KOPT-K1 (cell line): Measurements from ENCODE around the gene RASAL2.
"Not testable (repeated sequence)": the region's sequence is repeated elsewhere in the genome, so short reads cannot be mapped to it uniquely, and the experiment has no call there.

Experiments used
- H3K27ac ChIP-seq: fragments of 200-600 bp; sonication (generic); 2 replicates; pipeline ENCODE4 v1.5.1; 2016; ENCODE audit warnings: antibody characterized with exemption, mild to moderate bottlenecking, low read depth, low read length; ENCODE audit not compliant: poor library complexity, severe bottlenecking
- H3K36me3 ChIP-seq: fragments of 200-600 bp; sonication (generic); 2 replicates; pipeline ENCODE4 v1.5.1; 2017; ENCODE audit warnings: antibody characterized with exemption, mild to moderate bottlenecking, low read length, moderate library complexity; ENCODE audit not compliant: insufficient read depth
- H3K9me3 ChIP-seq: fragments of 200-600 bp; sonication (generic); 2 replicates; pipeline ENCODE4 v1.5.1; 2017; ENCODE audit warnings: antibody characterized with exemption, low read length, mild to moderate bottlenecking; ENCODE audit not compliant: insufficient read depth, poor library complexity, severe bottlenecking

RASAL2 gene

DNA sequence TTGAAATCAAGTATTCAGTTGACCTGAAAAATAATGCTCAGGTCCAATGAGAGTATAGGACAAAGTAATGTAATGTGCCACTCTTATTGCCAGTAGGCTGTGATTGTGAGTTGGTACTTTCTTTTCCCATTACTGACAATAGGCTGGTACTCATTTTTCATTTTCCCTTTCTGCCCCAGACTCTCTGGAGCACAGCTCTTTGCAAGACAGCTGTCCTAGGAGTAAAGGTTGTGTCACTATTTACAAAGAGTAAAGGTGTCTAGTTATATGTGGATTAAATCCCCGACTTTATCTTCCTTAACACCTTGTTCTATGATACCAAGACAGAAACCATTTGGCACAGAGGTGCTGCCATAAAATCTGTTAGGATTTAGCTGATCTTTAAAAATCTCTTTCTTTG lies 32.3 kb upstream of the RASAL2 start:
- no peak overlapping the region for H3K27ac ChIP-seq
- H3K36me3 ChIP-seq: no peaks in the 10 kb centered on the region
- H3K9me3 ChIP-seq: no peaks in the 10 kb centered on the region

DNA sequence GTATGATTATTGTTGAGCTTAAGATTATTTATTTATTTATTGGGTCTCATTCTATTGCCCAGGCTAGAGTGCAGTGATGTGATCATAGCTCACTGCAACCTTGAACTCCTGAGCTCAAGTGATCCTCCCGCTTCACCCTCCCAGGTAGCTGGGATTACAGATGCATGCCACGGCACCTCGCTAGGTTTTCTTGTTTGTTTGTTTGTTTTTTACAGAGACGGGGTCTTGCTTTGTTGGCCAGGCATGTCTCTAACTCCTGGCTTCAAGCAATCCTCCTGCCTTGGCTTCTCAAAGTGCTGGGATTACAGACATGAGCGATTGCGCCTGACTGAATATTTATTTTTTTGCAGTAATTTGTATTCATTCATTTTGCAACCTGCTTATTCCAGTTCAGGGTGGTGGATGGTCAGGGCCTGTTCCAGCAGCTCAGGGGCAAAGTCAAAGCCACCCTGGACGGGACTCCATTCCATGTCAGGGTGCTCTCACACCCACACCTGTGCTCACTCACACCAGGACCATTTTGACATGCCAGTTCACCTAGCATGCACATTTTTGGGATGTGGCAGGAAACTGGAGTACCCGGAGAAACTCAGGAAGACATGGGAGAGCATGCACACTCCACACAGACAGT lies 29.6 kb upstream of the RASAL2 start:
- Histone ChIP-seq H3K27ac (no peak overlapping the region), H3K9me3 (no peaks in the 10 kb centered on the region), H3K36me3 (no peaks in the 10 kb centered on the region)

DNA sequence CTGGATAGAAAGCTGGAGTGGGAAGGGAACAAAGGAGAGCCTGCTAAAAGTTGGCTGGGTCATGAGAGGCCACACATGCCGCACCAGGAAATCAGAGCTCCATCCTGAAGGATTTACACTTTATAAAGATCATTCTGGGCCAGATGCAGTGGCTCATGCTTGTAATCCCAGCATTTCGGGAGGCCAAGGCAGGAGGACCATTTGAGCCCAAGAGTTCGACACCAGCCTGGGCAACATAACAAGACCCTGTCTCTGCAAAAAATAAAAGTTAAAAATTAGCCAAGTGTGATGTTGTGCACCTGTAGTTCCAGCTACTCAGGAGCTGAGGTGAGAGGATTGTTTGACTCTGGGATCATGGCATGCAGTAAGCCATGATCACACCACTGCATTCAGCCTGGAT lies 28.7 kb upstream of the RASAL2 start:
- H3K9me3 ChIP-seq: no peaks in the 10 kb centered on the region
- H3K27ac ChIP-seq: no peak overlapping the region
- no peaks in the 10 kb centered on the region for H3K36me3 ChIP-seq

DNA sequence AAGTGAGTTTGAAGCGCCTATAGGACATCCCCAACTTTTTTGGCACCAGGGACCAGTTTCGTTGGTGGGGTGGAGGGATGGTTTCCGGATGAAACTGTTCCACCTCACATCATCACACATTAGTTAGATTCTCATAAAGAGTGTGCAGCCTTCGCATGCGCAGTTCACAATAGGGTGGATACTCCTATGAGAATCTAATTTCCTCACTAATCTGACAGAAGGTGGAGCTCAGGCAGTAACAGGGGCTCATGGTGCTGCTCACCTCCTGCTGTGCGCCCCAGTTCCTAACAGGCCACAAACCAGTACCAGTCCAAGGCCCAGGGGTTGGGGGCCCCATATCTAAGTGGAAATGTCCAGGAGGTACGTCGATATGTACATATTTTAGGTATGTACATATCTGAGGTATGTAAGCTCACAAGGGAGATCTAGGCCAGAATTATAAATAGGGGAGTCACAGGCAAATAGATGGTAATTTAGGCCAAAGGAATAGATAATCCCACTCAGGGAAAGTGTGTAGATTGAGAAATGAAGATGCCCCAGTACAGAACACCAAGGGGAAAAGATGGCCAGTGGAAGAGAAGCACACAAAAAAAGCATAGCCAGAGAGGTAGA lies 27.5 kb upstream of the RASAL2 start:
- Histone ChIP-seq H3K9me3 (no peaks in the 10 kb centered on the region), H3K36me3 (no peaks in the 10 kb centered on the region), H3K27ac (no peak overlapping the region)

DNA sequence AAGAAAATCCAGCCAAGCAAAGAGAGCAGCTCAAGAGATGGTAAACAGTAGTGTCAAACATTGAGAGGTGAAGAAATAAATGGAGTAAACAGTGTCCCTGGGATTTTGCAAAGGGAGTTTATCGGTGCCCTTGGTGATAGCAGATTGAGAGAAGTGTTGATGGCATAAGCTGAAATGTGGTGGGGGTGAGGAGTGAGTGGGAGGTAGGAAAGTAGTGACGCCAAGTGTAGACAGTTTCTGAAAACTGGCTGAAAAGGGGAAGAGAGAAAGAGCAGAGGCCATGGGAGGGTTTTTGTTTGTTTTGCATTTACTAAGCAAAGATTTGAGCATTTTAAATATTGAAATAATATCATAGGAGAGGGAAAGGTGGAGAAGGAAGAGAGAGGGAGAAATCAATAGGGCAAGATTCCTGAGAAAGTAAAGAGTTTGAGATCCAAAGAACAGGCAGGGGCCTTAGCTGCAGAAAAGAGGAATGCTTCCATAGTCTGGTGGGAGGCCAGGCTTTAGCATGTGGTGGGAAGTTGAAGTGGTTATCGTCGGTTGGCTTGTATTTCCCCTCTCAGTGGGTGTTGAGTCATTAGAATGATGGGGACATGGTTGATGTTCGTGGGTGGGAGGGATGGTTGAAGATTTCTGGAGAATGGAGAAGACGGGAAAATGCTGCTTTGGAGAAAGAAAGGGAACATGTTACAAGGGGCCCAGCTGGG lies 26.8 kb upstream of the RASAL2 start:
- H3K27ac ChIP-seq: no peak overlapping the region

DNA sequence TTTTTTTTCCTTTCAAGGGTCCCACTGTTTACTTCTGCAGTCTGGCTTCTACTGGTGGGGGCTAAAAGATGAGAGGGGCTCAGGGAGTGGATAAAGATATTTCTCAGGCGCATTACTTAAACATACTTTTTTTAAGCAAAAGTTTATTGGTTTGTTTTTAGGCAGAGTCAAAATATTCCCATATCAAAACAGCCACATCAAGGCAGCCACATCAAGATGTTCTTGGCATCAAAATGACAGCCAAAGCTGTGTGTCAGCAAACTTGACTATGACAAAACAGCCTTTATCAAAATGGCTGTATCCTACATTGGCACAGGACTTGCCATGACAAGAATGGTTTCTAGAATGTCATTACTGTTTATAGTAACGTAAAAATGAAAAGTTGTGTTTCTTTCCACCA lies 22.1 kb upstream of the RASAL2 start:
- Histone ChIP-seq H3K27ac (no peak overlapping the region), H3K9me3 (no peaks in the 10 kb centered on the region), H3K36me3 (no peaks in the 10 kb centered on the region)

More for the DNA sequence above, 26.8 kb upstream of the RASAL2 start:
- no peaks in the 10 kb centered on the region for H3K9me3 ChIP-seq
- H3K36me3 ChIP-seq: no peaks in the 10 kb centered on the region

DNA sequence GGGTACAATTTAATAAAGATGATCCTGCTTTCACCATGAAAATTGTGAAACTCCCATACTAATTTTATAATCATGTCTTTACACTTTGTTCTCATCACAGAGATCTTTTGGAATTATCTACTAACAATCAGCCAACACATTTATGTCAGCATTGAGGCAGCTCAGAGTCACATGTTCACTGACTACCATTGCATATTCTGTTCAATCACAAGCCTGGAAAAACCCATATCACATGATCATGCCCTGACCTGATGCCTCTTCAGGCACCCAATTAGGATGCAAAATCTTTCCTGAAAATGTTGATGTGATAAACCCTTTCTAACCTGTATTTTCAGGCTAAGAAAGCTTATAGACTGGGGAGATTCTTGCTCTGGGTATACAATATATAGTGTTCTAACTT lies 21.6 kb upstream of the RASAL2 start:
- no peaks in the 10 kb centered on the region for H3K36me3 ChIP-seq
- no peaks in the 10 kb centered on the region for H3K9me3 ChIP-seq

DNA sequence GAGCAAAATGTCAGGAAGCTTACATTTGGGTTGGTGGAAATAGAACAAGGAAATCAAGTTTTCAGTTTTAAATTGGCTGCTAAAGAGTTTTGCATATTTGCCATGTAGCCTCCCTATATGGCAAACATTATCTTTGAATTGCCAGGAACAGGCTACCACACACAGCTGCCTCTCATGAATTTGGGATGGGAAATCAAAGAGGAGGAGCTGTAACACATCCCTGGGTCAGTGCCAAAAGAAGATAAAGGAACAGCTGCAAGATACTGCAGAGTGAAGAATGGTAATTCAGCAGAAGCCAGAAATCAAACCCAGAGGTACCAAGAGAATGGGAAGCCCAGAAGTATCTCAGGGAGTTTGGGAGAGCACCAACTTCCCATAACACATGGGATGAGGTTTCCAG lies 18.6 kb upstream of the RASAL2 start:
- no peak overlapping the region for H3K27ac ChIP-seq
- no peaks in the 10 kb centered on the region for H3K9me3 ChIP-seq
- no peaks in the 10 kb centered on the region for H3K36me3 ChIP-seq

More for the DNA sequence above, 21.6 kb upstream of the RASAL2 start:
- no peak overlapping the region for H3K27ac ChIP-seq

DNA sequence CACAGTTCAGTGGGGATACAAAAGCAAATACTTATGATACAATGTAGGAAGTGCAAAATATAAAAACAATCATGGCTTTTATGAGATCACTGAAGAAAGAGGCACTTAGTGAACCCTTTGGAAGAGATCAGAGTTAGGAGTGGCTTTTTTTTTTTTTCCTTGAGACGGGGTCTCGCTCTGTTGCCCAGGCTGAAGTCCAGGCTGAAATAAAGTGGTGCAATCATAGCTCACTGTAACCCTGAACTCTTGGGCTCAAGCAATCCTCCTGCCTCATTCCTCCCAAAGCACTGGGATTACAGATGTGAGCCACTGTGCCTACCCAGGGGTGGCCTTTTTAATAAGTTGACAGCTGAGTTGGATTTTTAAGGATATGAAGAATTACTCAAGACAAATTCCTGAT lies 17.3 kb upstream of the RASAL2 start:
- no peaks in the 10 kb centered on the region for H3K9me3 ChIP-seq
- H3K27ac ChIP-seq: no peak overlapping the region
- no peaks in the 10 kb centered on the region for H3K36me3 ChIP-seq

DNA sequence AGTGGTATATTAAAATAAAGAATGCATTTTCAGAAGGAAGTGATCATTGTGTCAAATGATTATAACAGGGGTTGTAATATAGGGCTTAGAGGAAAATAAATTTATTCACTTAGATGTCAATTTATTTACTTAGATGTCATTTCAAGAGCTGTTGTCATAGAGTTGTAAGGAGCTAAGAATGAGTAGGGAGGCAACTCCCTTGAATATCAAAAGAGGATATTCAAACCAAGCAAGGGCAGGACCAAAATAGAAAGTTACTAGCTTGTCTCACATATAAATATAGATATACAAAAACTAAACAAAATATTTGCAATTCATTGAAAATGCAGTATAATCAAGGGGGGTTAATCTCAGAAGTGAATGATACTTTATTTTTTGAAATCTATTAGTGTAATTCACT lies 16.0 kb upstream of the RASAL2 start:
- H3K9me3 ChIP-seq: no peaks in the 10 kb centered on the region
- no peaks in the 10 kb centered on the region for H3K36me3 ChIP-seq
- no peak overlapping the region for H3K27ac ChIP-seq

DNA sequence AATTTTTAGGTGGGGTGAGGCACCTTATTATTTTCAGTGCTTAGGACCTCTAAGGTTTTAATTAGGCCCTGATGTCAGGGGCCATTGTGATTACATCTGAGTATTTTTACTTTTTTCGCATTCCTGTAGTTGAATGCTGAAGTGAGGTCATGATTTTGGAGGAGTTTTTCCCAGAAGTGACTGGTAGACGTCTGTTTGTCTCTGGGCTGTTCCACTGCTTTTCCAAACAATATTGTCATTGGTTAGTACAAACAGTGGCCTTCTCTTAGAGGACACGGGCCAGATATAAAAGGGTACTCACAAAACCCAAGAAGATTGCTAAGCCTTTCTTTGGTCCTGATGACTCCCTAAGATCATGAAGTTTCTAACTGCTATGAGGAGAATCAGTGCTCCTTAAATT lies 7.6 kb upstream of the RASAL2 start:
- H3K27ac ChIP-seq: no peak overlapping the region
- no peaks in the 10 kb centered on the region for H3K36me3 ChIP-seq
- H3K9me3 ChIP-seq: no peaks in the 10 kb centered on the region

DNA sequence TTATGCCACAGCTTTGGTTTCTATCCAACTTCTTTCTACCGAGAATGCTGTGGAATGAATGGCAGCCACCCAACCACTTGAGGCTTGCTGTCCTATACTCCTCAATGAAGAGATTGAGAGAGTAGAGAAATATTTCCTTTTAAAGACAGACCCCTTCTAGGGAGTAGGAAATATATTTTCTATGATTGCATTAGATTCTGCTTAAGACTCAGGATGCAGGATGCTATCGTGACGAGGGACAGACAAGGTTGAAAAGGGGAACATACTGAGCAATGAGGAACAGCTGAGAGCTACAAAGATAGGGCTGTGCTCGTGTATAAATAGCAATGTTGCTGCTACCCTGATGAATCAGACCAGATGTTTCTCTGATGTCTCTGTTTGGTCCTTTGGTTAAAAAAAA lies 7.1 kb upstream of the RASAL2 start:
- no peak overlapping the region for H3K27ac ChIP-seq

DNA sequence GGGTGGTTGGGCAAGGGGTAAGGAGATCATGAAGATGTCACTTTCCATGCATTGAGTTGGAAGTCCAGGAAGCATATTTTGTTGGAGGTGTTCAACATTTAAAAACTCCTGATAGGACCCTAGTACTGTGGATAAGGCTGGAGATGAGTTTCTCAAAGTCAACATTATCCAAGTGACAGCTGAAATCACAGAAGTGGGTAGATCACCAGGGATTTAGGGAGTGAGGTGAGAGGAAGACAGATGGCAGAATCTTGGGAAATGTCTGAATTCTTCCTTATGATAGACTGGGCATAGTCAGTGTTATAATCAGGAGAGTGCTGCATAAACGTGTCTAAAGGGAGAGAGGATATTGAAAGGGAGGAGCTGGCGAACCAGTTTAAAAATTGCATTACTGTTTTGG lies 5.3 kb upstream of the RASAL2 start:
- no peak overlapping the region for H3K27ac ChIP-seq
- no peaks in the 10 kb centered on the region for H3K36me3 ChIP-seq
- H3K9me3 ChIP-seq: no peaks in the 10 kb centered on the region

More for the DNA sequence above, 7.1 kb upstream of the RASAL2 start:
- Histone ChIP-seq H3K36me3 (no peaks in the 10 kb centered on the region), H3K9me3 (no peaks in the 10 kb centered on the region)

DNA sequence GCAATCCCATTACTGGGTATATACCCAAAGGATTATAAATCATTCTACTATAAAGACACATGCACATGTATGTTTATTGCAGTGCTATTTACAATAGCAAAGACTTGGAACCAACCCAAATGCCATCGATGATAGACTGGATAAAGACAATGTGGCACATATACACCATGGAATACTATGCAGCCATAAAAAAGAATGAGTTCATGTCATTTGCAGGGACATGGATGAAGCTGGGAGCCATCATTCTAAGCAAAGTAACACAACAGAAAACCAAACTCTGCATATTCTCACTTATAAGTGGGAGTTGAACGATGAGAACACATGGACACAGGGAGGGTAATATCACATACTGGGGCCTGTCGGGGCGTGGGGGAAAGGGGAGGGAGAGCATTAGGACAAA lies 2.5 kb upstream of the RASAL2 start:
- H3K9me3 ChIP-seq, H3K27ac ChIP-seq, H3K36me3 ChIP-seq: not testable (repeated sequence)

DNA sequence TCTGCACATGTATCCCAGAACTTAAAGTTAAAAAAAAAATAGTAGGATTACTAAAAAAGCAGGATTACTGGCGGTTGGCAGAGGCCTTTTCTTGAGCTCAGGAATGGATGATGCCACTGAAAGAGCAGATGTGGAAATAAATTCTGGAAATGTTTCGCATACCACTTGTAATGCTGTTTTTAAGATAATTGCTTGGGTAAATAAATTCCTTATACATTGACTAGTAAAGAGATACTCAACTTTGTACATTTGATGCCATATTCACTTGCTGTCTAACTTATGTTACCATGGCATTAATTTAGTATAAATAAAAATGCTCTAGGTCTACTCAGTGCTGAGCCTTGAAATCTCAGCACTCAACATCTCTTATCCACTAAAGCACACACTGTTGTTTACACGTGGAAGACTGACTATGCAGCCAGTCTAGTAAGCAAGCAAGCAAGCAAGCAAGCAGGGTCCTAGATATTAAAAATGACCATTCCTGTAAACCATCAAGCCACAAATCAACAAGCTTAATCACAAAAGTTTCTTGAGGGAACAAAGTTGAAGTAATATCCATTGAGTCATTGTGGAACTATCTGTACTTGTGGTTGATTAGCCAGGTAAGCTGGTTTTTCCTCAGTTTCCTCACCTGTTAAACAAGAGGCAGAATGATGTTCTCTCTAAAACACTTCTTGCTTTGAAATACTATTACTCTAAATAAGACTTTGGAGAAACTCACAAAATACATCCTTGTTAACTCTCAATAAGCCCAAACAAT lies 1.7 kb upstream of the RASAL2 start:
- Histone ChIP-seq H3K27ac (no peak overlapping the region), H3K36me3 (no peaks in the 10 kb centered on the region), H3K9me3 (no peaks in the 10 kb centered on the region)
